ENCODE results near the gene SMARCAL1.

DNA sequence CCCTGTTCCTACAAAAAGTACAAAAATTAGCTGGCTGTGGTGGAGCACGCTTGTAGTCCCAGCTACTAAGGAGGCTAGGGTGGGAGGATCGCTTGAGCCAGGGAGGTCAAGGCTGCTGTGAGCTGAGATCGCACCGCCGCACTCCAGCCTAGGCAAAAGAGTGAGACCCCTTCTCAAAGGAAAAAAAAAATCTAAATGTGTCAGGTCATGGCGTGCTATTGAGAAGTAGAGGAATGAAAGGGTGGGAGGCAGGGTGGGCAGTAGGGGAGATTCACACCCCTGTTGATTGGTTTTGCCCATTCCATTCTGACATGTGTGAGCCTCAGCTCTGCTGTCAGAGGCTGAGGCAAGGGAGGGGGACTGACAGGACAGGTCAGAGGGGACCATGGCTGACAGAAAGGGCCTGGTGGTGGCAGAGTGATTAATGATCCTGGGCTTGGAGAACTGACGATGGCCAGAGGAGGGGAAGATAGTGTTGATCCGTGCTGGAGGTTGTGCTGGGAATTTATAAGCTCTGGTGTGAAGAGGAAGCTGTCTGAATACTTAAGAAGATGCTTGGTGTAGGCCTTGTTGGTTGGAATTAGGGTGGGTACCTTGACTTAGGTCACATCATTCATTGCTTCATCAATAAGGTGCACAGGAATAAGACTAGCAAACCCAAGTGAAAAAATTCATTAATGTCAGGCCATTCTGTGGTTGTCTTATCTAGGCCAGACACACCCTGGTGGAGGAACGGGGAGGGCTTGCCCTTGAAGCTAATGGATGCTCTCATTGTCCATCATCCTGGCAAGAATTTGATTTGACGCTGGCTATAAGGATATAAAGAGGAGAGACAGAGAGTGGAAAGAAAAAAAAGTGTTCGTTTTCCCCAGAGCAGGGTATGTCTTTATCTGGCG lies 19.1 kb upstream of the SMARCAL1 start:
- TF ChIP-seq POLR2AphosphoS5 (IDR thresholded peaks at IDR 0.05; ENCODE audit: low read depth, low read length) (no peak), NFIC (IDR thresholded peaks at IDR 0.05; ENCODE audit: borderline replicate concordance) (no peak), CTCF (IDR thresholded peaks at IDR 0.05) (no peak), RFX5 (IDR thresholded peaks at IDR 0.05; ENCODE audit: low read length) (no peak)

All from SK-N-SH (cell line).